A549 (cell line): ENCODE measurements around the gene CYB5D1. TPM values are rescaled to one million over a fixed set of nuclear protein-coding genes. Genes with fewer than 3 reads are reported as not detected.

Experiments
- ATAC-seq, 2 experiments: fragments of 200-7000 bp in 1 of 2; fragments of >200 bp in 1 of 2; cut with Nextera tagmentation in 1 of 2; cut with Tn5 transposase in 1 of 2; 3 replicates each; pipeline versions ENCODE4 v1.8.0 to v1.9.1; 2018 to 2020; ENCODE audit warnings: mild to moderate bottlenecking in 1 of 2, moderate library complexity in 1 of 2
- CTCF ChIA-PET: fragments of 300-600 bp; sonication (Branson Sonifier 250); formaldehyde crosslinking; extraction: SDS; loops from one replicate; lab custom pipeline; 2021; ENCODE audit warnings: antibody characterized with exemption, inconsistent platforms; lab: Yijun Ruan, JAX
- POLR2A ChIA-PET: fragments of 350-600 bp; formaldehyde crosslinking; extraction: SDS; loops from one replicate; lab custom pipeline; 2021; ENCODE audit warnings: antibody characterized with exemption, inconsistent platforms; lab: Yijun Ruan, JAX
- DNase-seq, 2 experiments: peaks; one replicate each; pipeline versions ENCODE4 v3.0.0 to v3.0.0-alpha.2; 2011 to 2016; ENCODE audit warnings: low read depth in 1 of 2, low spot score in 1 of 2
- FAIRE-seq: peaks from 2 replicates; lab custom pipeline; 2011; peaks lifted over from hg19 to GRCh38; lab: Jason Lieb, UNC
- H3K27ac ChIP-seq, 2 experiments: fragments of >200 bp; sonication (Bioruptor Twin); formaldehyde crosslinking; 3 replicates each; pipeline ENCODE4 v1.5.1; 2016 to 2017
- H3K4me1 ChIP-seq: fragments of >200 bp; sonication (Bioruptor Twin); formaldehyde crosslinking; 3 replicates; pipeline ENCODE4 v1.6.1; 2016
- H3K4me2 ChIP-seq: fragments of >200 bp; sonication (Bioruptor Twin); formaldehyde crosslinking; 3 replicates; pipeline ENCODE4 v1.6.1; 2016
- H3K4me3 ChIP-seq: fragments of >200 bp; sonication (Bioruptor Twin); formaldehyde crosslinking; 3 replicates; pipeline ENCODE4 v1.5.1; 2016
- H3K9me3 ChIP-seq: fragments of >200 bp; sonication (Bioruptor Twin); formaldehyde crosslinking; 3 replicates; pipeline ENCODE4 v1.6.1; 2016
- BCL3 ChIP-seq: fragments of >200 bp; sonication (Bioruptor Twin); formaldehyde crosslinking; IDR thresholded peaks from 3 replicates; pipeline ENCODE4 v1.6.1; 2016
- CEBPB ChIP-seq, 2 experiments: fragments of >200 bp in 1 of 2; sonication (Bioruptor Twin) in 1 of 2; formaldehyde crosslinking in 1 of 2; IDR thresholded peaks; 2 replicates each; pipeline ENCODE4 v1.6.1; 2012 to 2016
- CTCF ChIP-seq: fragments of >200 bp; sonication (Bioruptor Twin); formaldehyde crosslinking; IDR thresholded peaks from 3 replicates; pipeline ENCODE4 v1.5.1; 2016
- E2F6 ChIP-seq: IDR thresholded peaks from 2 replicates; pipeline ENCODE4 v1.6.1; 2012; ENCODE audit warnings: low read depth, borderline replicate concordance
- EHMT2 ChIP-seq: fragments of 200-600 bp; sonication (generic); IDR thresholded peaks from 2 replicates; pipeline ENCODE4 v1.6.1; 2016; ENCODE audit warnings: antibody characterized with exemption, low read depth, mild to moderate bottlenecking, moderate library complexity
- HMGXB4 ChIP-seq: fragments of 250-450 bp; sonication (Bioruptor Pico); IDR thresholded peaks from 2 replicates; pipeline ENCODE4 v1.5.0; 2021; ENCODE audit warnings: mild to moderate bottlenecking, moderate library complexity, borderline replicate concordance
- HOXA7 ChIP-seq: fragments of 250-450 bp; sonication (Bioruptor Pico); IDR thresholded peaks from 2 replicates; pipeline ENCODE4 v1.5.0; 2020; ENCODE audit warnings: mild to moderate bottlenecking, moderate library complexity
- HOXB13 ChIP-seq: fragments of 250-450 bp; sonication (Bioruptor Pico); IDR thresholded peaks from 2 replicates; pipeline ENCODE4 v1.5.0; 2020; ENCODE audit warnings: low read depth, mild to moderate bottlenecking, moderate library complexity
- JUNB ChIP-seq: fragments of >200 bp; sonication (Bioruptor Twin); formaldehyde crosslinking; IDR thresholded peaks from 2 replicates; pipeline ENCODE4 v1.6.1; 2016
- KDM1A ChIP-seq: fragments of 200-600 bp; sonication (generic); IDR thresholded peaks from 2 replicates; pipeline ENCODE4 v1.6.1; 2016; ENCODE audit warnings: low read depth, mild to moderate bottlenecking
- KDM5A ChIP-seq: fragments of 200-600 bp; sonication (generic); IDR thresholded peaks from 2 replicates; pipeline ENCODE4 v1.6.1; 2016; ENCODE audit warnings: antibody characterized with exemption, mild to moderate bottlenecking
- MAFK ChIP-seq: fragments of 450-650 bp; IDR thresholded peaks from 2 replicates; pipeline ENCODE4 v1.6.1; 2014; ENCODE audit not compliant: partially characterized antibody
- NPAS2 ChIP-seq: fragments of 250-450 bp; sonication (Bioruptor Pico); IDR thresholded peaks from 2 replicates; pipeline ENCODE4 v1.8.0; 2022; ENCODE audit warnings: mild to moderate bottlenecking, moderate library complexity, borderline replicate concordance
- NR3C1 ChIP-seq: fragments of >200 bp; sonication (Bioruptor Twin); formaldehyde crosslinking; IDR thresholded peaks from 3 replicates; pipeline ENCODE4 v1.6.1; 2017
- POLR2A ChIP-seq: IDR thresholded peaks from 2 replicates; pipeline ENCODE4 v1.6.1; 2012; ENCODE audit warnings: mild to moderate bottlenecking, low read length
- RAD21 ChIP-seq, 2 experiments: fragments of >200 bp in 1 of 2; sonication (Bioruptor Twin) in 1 of 2; formaldehyde crosslinking in 1 of 2; IDR thresholded peaks in 1 of 2; conservative IDR thresholded peaks in 1 of 2; 2 replicates in 1 of 2; 3 replicates in 1 of 2; pipeline ENCODE4 v1.6.1; 2012 to 2018; ENCODE audit warnings: inconsistent platforms in 1 of 2
- REST ChIP-seq: fragments of 200-600 bp; sonication (generic); IDR thresholded peaks from 2 replicates; pipeline ENCODE4 v1.6.1; 2016; ENCODE audit warnings: antibody characterized with exemption, mild to moderate bottlenecking, moderate library complexity
- RFX5 ChIP-seq: fragments of 450-650 bp; IDR thresholded peaks from 2 replicates; pipeline ENCODE4 v1.7.1; 2014; ENCODE audit warnings: antibody characterized with exemption, mild to moderate bottlenecking, moderate library complexity
- RNF2 ChIP-seq: fragments of 200-600 bp; sonication (generic); IDR thresholded peaks from 2 replicates; pipeline ENCODE4 v1.6.1; 2016; ENCODE audit warnings: low read depth, mild to moderate bottlenecking, antibody characterized with exemption, moderate library complexity, borderline replicate concordance
- TP53 ChIP-seq: fragments of 250-450 bp; sonication (Bioruptor Pico); IDR thresholded peaks from 2 replicates; pipeline ENCODE4 v1.5.0; 2021; ENCODE audit warnings: mild to moderate bottlenecking, moderate library complexity
- ZFP36 ChIP-seq: fragments of 450-650 bp; IDR thresholded peaks from 2 replicates; pipeline ENCODE4 v1.6.1; 2014; ENCODE audit warnings: borderline replicate concordance; ENCODE audit not compliant: partially characterized antibody
- ZSCAN20 ChIP-seq: fragments of 250-450 bp; sonication (Bioruptor Pico); IDR thresholded peaks from 2 replicates; pipeline ENCODE4 v1.8.0; 2022; ENCODE audit warnings: mild to moderate bottlenecking, moderate library complexity
- WGBS: methylation state at CpG from one replicate; pipeline ENCODE4 v1.1.6; 2017; ENCODE audit errors: missing lambda C conversion rate; 5-methylcytosine and 5-hydroxymethylcytosine counted together
- polyA plus RNA-seq, 4 experiments: library from polyadenylated mRNA; depleted of rRNA in 3 of 4; stranded (reverse); fragments of >200 nt; fragmentation: RNase III in 1 of 4; extraction: RNeasy Plus Mini Kit Qiagen cat#74134 plus additional on column Dnase treatment in 1 of 4; gene quantifications; 2 replicates in 3 of 4; 3 replicates in 1 of 4; pipeline ENCODE4 v1.2.3, GENCODE V29; 2011 to 2017
- TF ChIP-seq, protein P1 (sequence below): fragments of 450-650 bp; IDR thresholded peaks from 2 replicates; pipeline ENCODE4 v1.6.1; 2014; ENCODE audit warnings: antibody characterized with exemption
- TF ChIP-seq, protein P2 (sequence below): IDR thresholded peaks from 2 replicates; pipeline ENCODE4 v1.6.1; 2012

The CYB5D1 gene
- polyA plus RNA-seq, 2 of the 4 experiments (the other 2 are of a cell fraction), result 20.4 to 28.2 TPM

DNA sequence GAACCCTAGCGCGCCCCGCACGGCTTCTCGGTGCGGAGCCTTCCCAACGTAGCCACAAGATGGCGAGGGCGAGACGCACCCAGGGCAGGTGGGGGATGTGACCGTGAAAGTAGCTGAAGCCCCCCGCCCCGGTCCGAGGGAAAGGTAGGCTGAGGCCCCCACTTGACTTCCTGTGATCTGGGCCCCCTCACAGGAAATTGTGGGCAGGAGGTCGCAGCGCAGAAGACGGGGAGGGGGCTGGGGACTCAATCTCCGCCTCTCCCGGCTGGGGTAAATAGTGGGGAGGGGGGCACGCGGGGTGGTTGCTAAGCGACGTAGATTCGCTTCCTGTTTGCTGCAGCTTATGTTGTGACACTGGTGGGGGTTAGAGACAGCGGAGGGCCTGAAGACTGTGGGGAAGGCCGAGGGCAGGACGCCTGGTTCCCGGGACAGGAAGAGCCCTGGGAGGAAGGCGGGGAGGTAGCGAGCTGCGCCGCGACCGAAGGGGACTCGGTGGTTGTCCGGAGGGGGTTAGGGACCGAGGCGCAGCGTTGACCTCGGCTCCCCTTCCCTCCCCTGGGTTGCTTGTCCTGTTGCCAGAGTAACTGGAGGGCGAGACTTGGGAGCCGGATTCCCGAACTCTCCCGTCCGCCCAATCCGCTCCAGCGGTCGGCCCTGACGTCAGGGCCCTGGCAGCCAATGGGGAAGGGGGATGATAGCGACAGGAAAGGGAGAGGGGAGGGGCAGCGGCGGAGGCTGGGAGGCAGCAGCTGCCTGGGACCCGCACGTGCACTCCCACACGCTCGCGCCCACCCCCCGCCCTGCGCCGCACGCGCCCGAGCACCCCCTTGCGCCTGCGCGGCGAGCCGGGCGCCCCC is 22.6 kb upstream of the CYB5D1 start (continued):
- TF ChIP-seq NPAS2 (CRISPR knock-in tag) (peak; percentile 84), ZSCAN20 (CRISPR knock-in tag) (no peak), E2F6 (0 out of 2 replicates have a peak, but pooled peaks have one; percentile 42), RFX5 (peak; percentile 88), RNF2 (no peak), EHMT2 (no peak), TP53 (CRISPR knock-in tag) (peak; percentile 61; the same call in 1 of the 2 replicates)
- TF ChIP-seq, protein P1, sequence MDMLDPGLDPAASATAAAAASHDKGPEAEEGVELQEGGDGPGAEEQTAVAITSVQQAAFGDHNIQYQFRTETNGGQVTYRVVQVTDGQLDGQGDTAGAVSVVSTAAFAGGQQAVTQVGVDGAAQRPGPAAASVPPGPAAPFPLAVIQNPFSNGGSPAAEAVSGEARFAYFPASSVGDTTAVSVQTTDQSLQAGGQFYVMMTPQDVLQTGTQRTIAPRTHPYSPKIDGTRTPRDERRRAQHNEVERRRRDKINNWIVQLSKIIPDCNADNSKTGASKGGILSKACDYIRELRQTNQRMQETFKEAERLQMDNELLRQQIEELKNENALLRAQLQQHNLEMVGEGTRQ, result no peak

DNA sequence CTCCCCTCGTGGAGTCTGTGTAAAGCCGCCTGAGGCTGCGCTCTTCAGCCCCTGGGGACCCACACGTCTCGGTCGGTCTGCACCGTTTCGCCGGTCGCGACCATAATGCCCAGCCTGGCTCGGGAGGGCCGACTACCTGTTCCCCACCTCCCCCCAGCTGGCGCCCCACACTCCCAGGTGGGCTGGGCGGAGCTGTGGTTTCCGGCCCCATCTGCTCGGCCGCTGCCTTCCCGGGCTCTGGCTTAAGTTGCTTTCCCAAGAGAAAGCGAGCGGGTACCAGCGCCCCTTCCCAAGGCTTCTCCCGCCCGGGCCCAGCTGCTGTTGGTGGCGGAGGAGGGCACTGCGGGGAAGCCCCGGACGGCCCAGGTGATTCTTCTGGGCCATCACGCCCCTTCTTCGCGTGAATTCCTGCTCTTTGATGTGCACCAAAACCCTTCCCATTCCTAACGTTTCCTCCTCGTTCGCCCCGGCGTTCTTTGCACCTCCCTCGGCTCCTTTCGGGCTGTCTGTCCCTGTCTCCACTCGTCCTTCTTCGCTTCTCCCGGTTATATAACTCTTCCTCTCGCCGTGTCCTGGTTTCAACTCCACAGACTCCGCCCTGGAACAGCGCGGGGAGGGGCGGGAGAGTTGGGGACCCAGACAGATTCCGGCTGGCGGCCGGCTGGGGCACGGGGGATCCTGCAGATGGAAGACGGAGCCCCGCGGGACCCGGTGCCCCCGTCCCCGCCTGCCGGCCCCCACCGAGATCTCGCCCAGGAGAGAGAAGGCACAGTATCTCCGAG is 21.8 kb upstream of the CYB5D1 start:
- Histone ChIP-seq H3K4me2 (peak overlapping the region; percentile 96), H3K27ac (peak overlapping the region; percentile 82 to 89), H3K9me3 (no peaks in the 10 kb centered on the region), H3K4me3 (peak overlapping the region; percentile 60), H3K4me1 (peaks cover 44% of the 10 kb centered on the region)
- POLR2A ChIA-PET, result interaction anchor here (0.7 to 6.7 kb wide), 5 partner anchors 7 to 49 kb away, joined by 3 to 44 read pairs (median 8); partner anchors contain the start of genes CYB5D1 and NAA38
- DNase-seq (peak; percentile 48 to 74), FAIRE-seq (no peak), ATAC-seq (peak; percentile 7 to 11; a peak in 5 of 6 replicates)
- WGBS, result 3% methylated on average over 34 of the region's 61 CpGs
- CTCF ChIA-PET, result interaction anchor here (1.0 to 25.1 kb wide), 19 partner anchors 6 to 225 kb away, joined by 3 to 677 read pairs (median 5); partner anchors contain the start of genes KDM6B, NAA38, RNF227 and TMEM88
- no peak for TF ChIP-seq CTCF
- no peak for TF ChIP-seq CEBPB (IDR thresholded peaks at IDR 0.05)
- TF ChIP-seq, protein P2, sequence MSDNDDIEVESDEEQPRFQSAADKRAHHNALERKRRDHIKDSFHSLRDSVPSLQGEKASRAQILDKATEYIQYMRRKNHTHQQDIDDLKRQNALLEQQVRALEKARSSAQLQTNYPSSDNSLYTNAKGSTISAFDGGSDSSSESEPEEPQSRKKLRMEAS, result no peak; the same call in 1 of the 2 replicates
- peak; percentile 26; the same call in 1 of the 2 replicates for TF ChIP-seq POLR2A
- no peak for TF ChIP-seq JUNB
- TF ChIP-seq KDM5A, result no peak
- TF ChIP-seq TP53 (CRISPR knock-in tag), result peak; percentile 65; the same call in 1 of the 2 replicates
- TF ChIP-seq HMGXB4, result no peak; the same call in 1 of the 2 replicates
- no peak for TF ChIP-seq BCL3
- no peak for TF ChIP-seq NR3C1
- no peak for TF ChIP-seq REST
- TF ChIP-seq KDM1A, result no peak
- TF ChIP-seq ZFP36, result no peak
- no peak for TF ChIP-seq RNF2
- TF ChIP-seq EHMT2, result no peak
- no peak for TF ChIP-seq HOXB13 (CRISPR knock-in tag)
- no peak for TF ChIP-seq MAFK
- TF ChIP-seq RAD21 (conservative IDR thresholded peaks at IDR 0.05 in 1 of 2, IDR thresholded peaks at IDR 0.05 in 1 of 2), result no peak
- no peak for TF ChIP-seq HOXA7
